AG20443 (cell line): ENCODE results near the gene ARHGEF28.
A peak's percentile ranks its signal among the peaks of the same experiment; 100 is the strongest.

ENCODE experiments used
- DNase-seq: peaks from one replicate; pipeline ENCODE4 v3.0.0; 2012; ENCODE audit warnings: low spot score, mixed read lengths

The ARHGEF28 gene

DNA sequence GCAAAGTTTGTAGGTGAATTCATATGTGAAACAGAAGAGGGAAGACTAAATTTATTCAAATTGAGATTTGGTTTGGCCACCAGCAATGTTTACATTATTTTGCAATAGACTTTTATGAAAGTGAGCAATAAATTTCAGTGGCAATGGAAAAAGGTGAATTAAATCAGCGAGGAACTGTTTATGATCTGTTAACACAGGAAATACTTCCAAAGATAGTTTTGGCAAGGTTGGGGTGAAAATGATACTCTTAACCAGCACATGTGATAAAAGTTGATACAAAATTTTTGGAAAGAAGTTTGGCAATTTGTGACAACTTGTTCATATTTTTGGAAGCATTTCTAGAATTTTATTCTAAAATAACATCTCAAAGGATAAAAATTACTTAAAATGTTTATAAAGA, 119.8 kb downstream of the ARHGEF28 start:
- no peak for DNase-seq

DNA sequence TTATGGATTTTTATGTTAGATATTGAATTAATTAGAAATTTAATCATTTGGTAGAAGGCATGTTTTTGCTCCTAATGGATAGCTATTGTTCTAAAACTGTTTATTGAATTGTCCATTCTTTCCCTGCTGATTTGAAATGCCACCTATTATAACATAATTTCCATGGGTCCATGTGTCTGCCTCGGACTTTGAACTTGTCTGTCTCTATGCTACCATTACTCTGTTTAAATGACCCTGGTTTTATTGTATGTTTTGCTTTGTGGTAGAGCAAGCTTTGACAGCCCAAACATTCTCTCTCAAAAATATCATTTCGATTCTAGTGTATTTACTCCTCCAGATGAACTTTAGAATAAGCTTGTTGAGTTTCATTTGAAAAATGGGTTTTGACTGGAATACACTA, 120.6 kb downstream of the ARHGEF28 start:
- DNase-seq, result no peak

DNA sequence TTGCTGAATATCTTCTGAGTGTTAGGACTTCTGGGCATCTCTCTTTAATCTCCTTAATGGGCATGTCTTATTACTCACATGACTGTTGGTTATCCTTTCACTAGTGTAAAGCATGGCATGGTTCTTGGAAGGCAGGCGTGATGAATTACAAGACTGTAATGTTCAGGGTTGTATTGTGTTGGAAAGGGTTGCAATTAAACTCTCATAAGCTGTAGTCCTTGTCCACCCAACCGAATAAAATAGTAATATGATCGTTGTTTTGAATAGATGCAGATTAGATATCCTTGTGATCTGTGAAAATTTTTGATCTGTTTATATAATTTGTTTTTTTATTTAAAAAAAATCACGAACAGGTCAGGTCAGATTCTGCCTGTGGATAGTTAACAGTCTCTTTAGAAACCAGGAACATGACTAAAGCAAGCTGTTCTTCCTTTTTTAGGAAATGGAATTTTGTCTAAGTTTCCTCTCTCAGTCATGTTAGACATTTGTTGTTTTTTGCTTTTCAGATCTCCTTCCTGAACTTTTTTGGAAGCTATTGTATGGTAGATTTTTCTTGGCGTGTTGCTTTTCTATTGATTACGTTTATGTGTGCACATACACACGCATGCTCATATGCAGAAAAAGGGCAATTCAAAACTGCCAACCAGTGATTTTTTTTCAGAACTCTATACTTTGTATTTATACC, 121.8 kb downstream of the ARHGEF28 start:
- DNase-seq, result no peak

DNA sequence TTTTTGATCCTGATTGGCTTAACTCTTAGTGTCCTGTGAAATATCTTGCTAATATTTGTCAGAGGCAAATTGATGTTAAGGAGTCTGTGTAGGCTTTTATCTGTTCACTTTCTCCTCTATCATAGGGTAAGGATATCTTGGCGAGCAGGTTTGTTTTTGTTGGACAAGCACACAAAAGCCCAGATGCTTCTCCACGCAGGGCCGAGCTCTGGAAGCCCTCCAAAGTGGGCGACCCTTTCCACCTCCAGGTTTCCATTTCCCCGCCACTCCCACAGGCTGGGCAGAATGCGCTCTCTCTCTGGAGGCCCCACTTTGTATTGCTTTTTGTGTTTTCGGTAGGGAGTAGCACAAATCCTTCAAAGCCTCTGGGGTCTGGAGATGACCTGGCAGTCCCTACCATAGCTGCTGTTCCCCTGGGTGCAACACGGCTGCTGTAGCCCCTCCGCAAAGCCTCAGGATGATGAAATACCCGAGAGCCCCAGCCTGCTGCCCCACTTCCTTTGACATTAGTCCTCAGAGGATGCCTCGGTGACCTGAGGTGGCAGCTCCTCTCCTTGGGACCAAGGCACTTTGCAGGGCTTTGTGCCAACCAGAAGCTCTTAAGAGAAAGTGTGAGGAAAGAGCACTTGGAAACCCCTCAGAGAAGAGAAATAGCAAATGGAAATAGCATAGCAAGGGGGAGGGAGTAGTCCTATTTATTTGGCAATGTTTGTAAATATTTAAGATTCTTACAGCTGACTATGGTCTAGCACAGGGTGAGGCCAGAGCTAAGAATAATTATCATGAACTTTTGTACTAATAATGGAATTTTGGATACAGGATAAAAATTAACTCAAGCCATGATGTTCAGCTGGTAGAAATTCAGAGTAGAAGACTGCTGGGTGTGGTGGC, 122.8 kb downstream of the ARHGEF28 start:
- peak; percentile 56 for DNase-seq

DNA sequence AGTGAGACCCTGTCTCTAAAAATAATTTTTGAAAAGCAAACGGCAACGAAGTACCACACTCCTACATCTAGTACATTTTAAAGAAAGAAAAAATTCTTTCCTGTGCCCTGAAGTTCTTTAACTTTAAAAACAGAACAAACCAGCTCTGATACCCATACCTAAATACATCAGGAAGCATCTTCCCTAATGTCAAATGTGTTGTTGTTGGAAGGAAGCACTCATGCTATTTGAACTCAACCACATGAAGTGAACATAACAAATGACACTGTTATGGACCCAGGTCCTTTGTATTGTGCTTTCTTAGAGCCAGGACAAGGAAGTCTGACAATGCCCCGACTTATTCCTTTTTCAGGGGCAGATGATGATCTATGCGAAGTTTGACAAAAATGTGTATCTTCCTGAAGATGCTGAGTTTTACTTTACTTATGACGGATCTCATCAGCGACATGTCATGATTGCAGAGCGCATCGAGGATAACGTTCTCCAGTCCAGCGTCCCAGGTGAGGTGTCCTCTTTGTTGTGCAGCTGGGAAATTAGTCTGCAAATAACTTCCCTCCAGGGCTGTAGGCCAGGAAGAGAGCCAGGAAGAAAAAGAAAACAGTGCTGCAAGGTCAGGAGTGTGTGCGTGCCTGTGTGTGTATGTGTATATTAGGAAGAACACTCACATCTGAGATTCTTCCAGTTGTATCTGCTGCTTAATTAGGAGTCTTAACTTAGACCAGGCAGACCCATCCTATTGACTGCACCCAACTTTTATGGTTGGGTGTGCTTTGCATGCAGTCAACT, 123.7 kb downstream of the ARHGEF28 start:
- DNase-seq, result no peak

DNA sequence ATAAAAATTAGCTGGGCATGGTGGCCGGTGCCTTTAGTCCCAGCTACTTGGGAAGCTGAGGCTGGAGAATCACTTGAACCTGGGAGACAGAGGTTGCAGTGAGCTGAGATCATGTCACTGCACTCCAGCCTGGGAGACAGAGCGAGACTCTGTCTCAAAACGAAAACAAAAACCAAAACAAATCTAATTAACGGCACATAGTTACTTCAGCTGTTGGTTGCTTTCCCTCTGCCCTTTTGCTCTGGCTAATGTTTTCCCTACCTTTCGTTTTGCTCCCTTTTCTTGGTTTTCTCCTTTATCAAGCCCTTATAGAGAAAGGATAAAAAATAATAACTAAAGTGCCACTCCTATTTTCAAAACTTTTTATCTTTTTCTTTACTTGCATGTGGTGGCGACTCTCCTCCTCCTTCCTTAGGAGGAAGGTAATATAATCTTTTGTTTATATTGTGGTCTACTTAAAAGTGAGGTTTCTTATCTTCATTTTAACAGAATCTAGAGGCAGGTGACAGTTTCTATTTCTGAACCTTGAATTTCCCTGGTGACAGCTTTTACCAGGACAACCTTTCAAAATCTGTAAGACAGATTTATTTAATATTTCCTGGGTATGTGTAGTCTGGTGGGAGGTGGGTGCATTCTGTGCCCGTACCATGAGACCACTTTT, 125.4 kb downstream of the ARHGEF28 start:
- no peak for DNase-seq

DNA sequence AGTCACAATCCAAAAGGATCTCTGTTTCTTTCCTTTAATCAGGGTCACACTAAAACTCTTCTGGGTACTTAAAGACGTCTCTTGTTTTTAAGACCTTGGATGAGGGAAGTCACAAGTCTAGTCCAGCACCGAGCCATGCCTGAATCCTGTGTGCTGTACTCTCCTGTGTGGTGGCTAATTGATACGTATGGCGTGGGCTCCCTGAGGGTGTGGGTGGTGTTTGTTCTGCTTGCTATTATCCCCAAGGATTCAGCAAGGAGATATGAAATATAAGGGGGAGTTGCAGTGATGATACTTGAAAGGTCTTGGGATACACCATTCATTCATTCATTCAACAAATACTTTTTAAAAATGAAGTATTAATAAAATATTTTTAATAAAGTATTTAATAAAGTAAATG, 128.3 kb downstream of the ARHGEF28 start:
- no peak for DNase-seq

DNA sequence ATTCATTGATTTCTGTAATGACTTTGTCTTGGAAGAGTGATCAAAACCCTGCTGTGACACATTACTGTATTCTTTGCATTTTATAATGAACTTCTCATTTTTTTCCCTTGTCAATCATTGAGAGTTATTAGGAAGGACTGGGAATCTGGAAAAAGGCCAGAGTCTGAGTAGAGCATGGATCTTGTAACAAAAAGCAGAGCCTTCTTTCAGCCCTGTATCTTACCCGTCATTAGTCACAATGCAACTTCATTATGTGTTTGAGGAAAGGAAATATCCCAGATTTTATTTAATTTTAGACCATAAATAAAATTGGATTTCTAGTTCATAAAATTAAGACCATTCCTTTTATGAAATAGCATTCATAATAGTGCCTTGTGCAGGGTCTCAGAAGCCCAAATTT, 131.4 kb downstream of the ARHGEF28 start:
- DNase-seq, result no peak

DNA sequence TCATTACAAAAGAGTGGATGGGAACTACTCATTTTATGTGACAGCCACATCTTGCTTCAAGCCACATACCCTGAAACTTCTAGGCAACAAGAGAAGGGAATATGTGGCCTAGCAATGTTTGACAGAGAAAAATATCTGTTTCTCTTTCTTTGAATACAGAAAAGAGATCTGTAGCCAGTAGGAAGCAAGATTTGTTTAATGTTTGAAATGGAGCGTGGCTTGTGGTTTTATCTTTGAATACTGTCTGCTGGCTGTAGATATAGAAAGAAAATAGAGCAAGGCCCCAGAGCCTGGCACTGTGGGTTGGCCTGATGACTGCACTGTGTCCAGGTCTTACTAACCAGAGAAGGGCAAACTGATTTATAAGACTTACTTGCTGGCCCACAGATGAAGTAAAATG, 133.8 kb downstream of the ARHGEF28 start:
- no peak for DNase-seq

DNA sequence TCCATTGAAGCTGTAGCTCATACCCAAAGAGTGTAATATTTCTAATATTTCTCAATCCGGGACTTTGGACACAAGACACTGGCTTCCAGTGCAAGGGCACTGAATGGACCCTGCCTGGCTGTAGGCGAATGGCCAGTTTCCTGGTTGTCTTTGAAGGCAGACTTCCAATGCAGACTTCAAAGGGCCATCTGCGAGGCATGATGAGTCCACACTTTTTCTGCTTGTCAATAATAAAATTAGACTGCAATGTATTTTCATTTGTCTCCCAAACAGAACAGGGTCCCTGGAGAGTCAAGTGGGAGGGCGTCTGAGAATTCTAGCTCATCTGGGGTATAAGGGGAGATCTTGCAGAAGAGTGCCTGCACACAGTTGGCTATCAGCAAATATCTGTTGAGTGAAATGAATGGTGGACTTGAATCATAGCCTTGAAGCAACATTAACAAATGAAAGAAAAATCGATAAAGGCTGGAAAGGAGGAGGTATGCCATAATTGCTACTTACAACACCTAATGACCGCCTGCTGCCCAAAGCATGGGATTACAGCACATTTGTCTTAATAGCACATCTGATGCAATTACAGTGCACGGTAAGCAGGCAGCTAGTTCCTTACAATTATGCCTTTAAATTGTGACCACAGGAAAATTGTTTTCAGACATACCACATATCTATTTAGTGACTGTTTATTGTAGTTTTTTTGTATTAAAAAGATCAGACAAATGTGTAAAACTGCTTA, 137.5 kb downstream of the ARHGEF28 start:
- no peak for DNase-seq

DNA sequence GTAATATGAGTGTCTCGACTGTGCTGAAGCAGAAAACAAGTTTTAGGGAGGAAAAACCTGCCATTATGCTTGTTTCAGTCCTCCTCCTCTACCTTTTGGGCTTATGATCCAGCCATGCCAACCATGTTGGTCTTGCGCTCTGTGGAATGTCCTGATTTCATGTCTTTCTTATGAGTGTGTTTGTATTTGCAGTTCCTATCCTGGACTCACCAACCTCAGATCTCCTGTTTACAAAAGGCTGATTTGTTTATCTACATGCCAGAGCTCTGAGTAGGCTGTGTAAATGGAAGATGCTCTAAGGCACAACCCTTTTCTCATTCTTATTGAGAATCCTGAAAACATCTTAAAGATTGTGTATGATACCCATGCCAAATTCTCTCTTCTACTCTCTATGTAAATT, 138.6 kb downstream of the ARHGEF28 start:
- peak; percentile 43 for DNase-seq

DNA sequence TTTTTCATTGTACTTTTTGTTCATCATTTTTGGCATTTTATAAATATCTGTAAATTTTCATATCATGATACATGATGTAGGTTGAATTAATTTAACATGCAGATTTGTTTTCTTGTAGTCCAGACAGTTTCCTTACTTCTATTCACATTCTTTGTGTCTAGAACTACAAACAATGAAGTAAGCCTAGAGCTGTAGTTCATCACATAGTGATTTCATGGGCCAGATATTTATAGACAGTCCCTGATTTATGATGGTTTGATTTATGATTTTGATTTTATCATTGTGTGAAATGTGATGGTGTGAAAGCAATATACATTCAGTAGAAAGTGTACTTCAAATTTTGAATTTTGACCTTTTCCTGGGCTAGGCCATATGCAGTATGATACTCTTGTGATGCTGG, 139.0 kb downstream of the ARHGEF28 start:
- DNase-seq, result no peak

DNA sequence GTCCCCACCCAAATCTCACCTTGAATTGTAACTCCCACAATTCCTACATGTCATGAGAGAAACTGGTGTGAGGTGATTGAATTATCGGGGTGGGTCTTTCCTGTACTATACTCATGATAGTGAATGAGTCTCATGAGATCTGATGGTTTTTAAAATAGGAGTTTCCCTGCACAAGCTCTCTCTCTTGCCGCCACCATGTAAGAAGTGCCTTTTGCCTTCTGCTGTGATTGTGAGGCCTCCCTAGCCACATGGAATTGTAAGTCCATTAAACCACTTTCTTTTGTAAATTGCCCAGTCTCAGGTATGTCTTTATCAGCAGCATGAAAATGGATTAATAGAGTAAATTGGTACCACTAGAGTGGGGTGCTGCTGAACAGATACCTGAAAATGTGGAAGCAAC, 140.9 kb downstream of the ARHGEF28 start:
- DNase-seq, result no peak

DNA sequence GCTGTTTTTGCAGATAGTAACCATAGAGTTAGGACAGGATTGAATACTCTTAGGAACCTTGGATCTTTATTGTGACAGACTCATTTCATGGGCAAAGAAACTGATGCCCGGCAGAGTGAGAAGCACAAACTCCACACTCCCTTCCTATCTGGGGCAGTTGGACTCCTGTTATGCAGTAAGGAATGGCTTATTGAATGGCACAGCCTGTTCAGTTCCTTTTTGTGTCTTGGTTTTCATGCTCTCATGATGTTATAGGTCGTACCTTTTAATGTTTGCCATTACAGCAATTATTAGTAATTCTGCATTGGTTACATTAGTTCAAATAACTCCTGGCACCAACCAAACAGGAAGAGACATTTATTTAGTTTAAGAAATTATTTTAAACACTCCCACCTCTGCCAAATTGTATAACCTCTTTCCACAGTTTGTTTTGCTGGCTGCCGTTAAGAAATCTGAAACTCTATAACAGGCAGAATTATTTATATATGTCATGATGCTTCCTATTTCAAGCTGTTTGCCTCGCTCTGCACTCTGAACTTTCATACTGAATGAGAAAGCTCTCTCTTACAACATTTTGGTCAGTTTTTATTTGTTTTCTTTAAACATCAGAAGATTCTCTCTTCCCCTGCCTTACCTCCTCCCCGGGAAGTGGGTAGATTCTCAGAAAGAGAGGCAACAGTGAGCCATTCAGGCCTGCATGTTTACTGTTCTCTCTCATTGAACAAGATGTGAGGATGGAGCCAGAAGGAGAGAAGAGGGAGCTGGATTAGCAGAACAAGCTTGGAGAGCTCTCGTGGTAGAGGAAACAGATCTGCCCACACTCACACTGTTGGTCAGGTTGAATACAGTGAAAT, 144.4 kb downstream of the ARHGEF28 start:
- DNase-seq, result no peak

DNA sequence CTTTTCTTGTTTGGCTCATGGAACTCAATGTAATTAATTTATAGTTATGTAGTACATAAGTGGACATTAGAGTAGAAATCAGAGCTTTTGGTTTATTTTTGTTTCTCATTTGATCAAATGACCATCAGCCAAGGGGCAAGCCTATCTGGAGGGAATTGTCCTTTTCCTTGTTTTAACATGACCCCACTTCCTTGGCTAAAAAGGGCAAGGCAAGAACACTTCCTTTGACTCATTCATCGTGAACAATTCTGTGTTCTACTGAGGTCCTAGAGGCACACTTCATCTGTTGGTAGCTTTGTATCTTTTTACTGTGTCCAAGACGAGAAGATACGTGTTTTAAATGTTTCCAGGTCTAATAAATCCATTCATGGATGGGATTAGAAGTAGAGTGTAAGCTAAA, 148.9 kb downstream of the ARHGEF28 start:
- DNase-seq, result no peak

DNA sequence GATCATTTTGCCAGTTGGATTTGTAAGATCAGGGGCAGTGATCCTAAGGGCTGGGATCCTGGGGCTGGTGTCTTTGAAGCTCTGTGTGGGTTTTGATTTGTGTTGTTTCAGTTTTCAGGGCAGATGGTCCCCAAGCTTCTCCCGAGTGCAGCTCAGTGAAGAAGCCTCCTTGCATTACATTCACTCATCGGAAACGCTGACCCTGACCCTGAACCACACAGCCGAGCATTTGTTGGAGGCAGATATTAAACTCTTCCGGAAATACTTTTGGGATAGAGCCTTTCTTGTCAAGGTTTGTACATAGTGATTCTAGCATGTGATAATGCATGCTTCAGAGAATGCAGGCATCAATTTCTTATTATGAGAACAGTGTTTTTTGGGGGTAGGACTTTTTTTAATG, 150.4 kb downstream of the ARHGEF28 start:
- DNase-seq, result no peak

DNA sequence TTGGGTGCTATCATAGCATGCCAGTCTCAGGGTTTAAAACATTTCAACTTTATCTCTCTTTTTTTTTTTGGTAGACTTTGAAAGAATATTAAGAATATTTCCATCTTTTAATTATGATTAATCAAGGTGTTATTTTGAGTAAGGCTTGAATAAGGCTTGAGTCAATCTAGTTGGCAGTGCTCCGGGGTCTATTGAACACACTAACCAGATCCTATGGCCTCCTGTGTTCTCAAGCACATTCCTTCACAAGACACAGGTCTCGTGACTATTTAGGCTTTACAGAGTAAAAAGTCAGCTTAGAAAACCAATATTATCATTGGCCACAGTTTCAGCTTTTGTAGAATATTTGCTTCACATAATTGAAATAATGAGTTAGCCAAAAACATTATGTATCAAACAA, 151.2 kb downstream of the ARHGEF28 start:
- no peak for DNase-seq

DNA sequence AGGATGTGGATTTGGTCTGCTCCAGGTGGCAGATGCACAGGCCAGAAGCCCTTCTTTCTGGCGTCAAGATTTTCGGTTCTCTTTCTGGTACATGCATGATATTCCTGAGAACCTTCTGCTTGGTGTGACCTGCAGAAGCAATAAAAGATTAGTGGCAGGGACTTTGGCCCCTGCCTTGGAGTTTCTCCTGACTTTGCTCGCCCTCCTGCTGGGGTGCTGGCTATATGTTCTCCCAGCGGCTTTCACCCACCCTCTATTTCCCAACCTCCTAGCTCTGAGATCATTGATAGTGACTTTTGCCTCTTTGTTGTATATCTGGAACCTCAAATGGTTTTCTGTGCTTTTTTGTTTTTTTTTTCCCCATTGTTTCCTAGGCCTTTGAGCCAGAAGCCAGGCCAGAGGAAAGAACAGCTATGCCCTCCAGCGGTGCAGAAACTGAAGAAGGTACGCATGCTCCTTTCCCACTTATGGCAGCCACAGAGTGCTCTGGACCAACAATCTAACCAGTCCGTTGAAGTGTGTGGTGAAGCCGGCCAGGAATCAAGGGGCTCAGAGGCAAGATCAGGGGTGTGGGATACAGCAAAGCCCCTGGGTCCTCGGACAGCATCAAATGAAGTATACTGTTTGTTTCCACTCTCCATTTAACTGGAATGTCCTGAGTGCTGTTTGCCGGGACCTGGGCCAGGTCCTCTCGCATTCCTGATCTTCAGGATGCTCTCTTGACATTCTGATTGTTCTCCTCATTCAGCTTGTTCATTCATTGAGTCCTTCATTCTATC, 154.5 kb downstream of the ARHGEF28 start:
- no peak for DNase-seq

DNA sequence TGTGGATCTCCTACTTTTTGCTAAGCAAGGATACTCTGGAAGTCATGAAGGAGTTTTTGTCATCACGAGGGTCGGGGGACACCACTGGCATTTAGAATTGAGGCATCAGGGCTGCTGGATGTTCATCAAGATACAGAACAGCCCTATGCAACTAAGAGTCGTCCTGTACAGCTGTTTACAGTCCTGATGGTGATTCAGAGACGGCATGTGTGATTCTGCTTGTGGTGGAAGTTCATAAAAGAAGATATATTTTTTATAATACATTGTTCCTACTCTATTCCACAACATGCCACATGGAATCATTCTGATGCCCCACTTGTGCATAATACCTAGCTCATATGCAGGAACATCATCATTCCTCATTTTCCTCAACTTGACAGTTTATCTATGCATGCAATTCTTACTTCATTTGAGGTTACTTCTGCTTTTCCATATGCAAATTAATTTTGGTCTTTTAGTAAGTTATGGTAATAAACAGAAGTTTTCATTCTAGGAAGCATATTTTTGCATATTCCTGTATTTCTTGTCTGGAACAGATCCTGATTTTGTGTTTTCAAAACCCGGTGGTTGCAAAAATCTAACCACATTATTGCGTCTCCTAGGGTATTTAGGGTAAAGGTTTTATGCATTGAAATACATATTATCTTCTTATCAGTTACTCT, 155.2 kb downstream of the ARHGEF28 start:
- no peak for DNase-seq
